Pancreas (tissue), 10 donors: Measurements from ENCODE around the gene DNMT3A. TPM values are rescaled to one million over a fixed set of nuclear protein-coding genes. Genes with fewer than 3 reads are reported as not detected.

Source experiments
- ATAC-seq, 4 donors: fragments of 200-7000 bp; cut with Tn5 transposase; one replicate each; pipeline versions ENCODE4 v1.8.0 to v1.9.1; 2020; ENCODE audit warnings: mild to moderate bottlenecking in 4 of 4, moderate library complexity in 4 of 4
- DNase-seq, 6 donors: peaks; one replicate each; pipeline ENCODE4 v3.0.0-alpha.2; 2020
- FAIRE-seq: peaks from 2 replicates; lab custom pipeline; 2012; peaks lifted over from hg19 to GRCh38; lab: Jason Lieb, UNC
- H3K27ac ChIP-seq, 4 donors: fragments of 200-600 bp; sonication (generic); 1 replicate in 3 of 4; 2 replicates in 1 of 4; pipeline versions ENCODE4 v1.5.0 to v1.8.0; 2020
- H3K27me3 ChIP-seq, 4 donors: fragments of 200-600 bp; one replicate each; pipeline ENCODE4 v1.8.0; 2021
- H3K36me3 ChIP-seq, 3 donors: fragments of 200-600 bp; sonication (generic) in 1 of 3; one replicate each; pipeline versions ENCODE4 v1.5.0 to v1.8.0; 2020 to 2021
- H3K4me1 ChIP-seq, 3 donors: fragments of 200-600 bp; one replicate each; pipeline ENCODE4 v1.8.0; 2021
- H3K4me3 ChIP-seq, 4 donors: fragments of 200-600 bp; sonication (generic) in 2 of 4; one replicate each; pipeline versions ENCODE4 v1.5.0 to v1.8.0; 2020 to 2021
- H3K9me3 ChIP-seq, 4 donors: fragments of 200-600 bp; one replicate each; pipeline ENCODE4 v1.8.0; 2021
- CTCF ChIP-seq, 4 donors: fragments of 200-600 bp; sonication (generic) in 3 of 4; IDR thresholded peaks; one replicate each; pipeline versions ENCODE4 v1.5.0 to v1.8.0; 2021; ENCODE audit warnings: antibody characterized with exemption in 4 of 4
- WGBS, 2 donors: extraction: QIAGEN DNeasy Blood & Tissue Kit; methylation state at CpG; one replicate each; pipeline ENCODE4 v1.1.7; 2013; 5-methylcytosine and 5-hydroxymethylcytosine counted together
- intact Hi-C, 3 donors: fragments of 100-400 bp; cut with DNase I; formaldehyde crosslinking; loops; one replicate each; pipeline versions ENCODE4 v1.11.1 to v1.14.2; 2022
- polyA plus RNA-seq, 2 donors: library from polyadenylated mRNA; stranded (reverse); fragments of 200-250 nt; gene quantifications; one replicate each; pipeline ENCODE4 v1.2.3, GENCODE V29; 2013
- total RNA-seq, 6 donors: library from RNA; stranded (reverse); fragmentation: NEBNext Ultra II Directional in 4 of 6; extraction: Animal tissue kit (Norgen Biotek cat#: 25700) in 4 of 6; gene quantifications; one replicate each; pipeline versions ENCODE4 v1.2.1 to v1.2.4, GENCODE V29; 2021 to 2023
- donor health status: healthy with polysubstance abuse.
- donor health status: DM: no; HTN: no; CAD: no; lungs with moderate emphysema.
- donor health status: DM: no; HTN: no; CAD: no.
- donor health status: control.
- donor health status: control.
- donor health status: Bipolar disorder and iron deficiency.
- donor health status: DM: yes; HTN: yes; CAD: no.
- donor health status: DM: no; HTN: no; CAD: no.
- donor health status: DM: no; HTN: no; CAD: no.
- donor health status: DM: yes; HTN: yes; CAD: no.

DNMT3A gene
- total and polyA plus RNA-seq, 8 donors = 10.3 to 30.9 (median 17.5) TPM

DNA sequence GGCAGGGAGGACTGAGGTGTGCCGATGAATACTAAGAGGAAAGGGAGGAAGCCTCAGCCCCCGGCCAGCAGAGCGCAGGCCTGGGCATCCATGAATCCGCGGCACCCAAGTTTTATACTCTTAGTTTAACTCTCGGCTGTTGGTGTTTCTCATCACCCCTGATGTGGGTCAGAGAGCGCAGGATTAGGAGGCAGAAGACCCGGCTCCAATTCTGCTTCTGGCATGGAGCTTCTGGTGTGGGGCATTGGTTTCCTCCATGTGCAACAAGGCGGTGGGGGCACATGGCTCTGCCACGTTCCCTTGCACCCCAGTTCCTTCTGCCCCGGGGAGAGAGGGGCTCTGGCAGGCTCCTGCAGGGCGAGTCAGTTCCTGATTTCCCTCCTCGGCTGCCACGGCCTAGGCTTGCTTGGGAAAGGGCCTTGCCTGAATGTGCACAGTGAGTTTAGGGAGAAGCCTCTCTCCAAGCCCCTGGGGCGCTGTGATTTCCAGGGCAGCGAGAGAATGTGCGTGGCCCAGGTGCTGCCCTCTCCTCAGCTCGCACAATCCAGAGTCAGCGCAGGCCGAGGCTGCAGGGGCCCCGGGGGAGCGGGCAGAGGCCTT lies 36.2 kb upstream of the DNMT3A start:
- 95 to 97% methylated on average over 22 of the region's 22 CpGs for WGBS, 2 donors
- no peak overlapping the region for H3K4me3 ChIP-seq
- no peak overlapping the region for H3K27ac ChIP-seq
- H3K27me3 ChIP-seq = no peaks in the 10 kb centered on the region
- intact Hi-C loops = loop anchor here in 1 of 3 donors (10.0 kb wide), 1 partner anchor 147 kb away; no protein-coding TSS in a partner anchor
- TF ChIP-seq CTCF (IDR thresholded peaks at IDR 0.05) = no peak
- H3K36me3 ChIP-seq = no peaks in the 10 kb centered on the region
- FAIRE-seq = no peak
- peaks cover 5 to 11% (median 5%) of the 10 kb centered on the region in 3 donors for H3K4me1 ChIP-seq
- DNase-seq = peak in 1 of 6 donors; percentile 41
- ATAC-seq = no peak
- H3K9me3 ChIP-seq = no peaks in the 10 kb centered on the region

GRCh38 chr2:25376750-25377621 lies 35.3 kb upstream of the DNMT3A start:
- intact Hi-C loops = loop anchor here in 1 of 3 donors (10.0 kb wide), 1 partner anchor 148 kb away; no protein-coding TSS in a partner anchor
- Histone ChIP-seq H3K27ac (peak overlapping the region in 2 of 4 donors; percentile 45 to 59), H3K36me3 (no peaks in the 10 kb centered on the region), H3K9me3 (no peaks in the 10 kb centered on the region), H3K4me3 (peak overlapping the region in 1 of 4 donors; percentile 24), H3K27me3 (no peaks in the 10 kb centered on the region), H3K4me1 (peaks cover 5 to 11% (median 5%) of the 10 kb centered on the region in 3 donors)
- WGBS, 2 donors = 13 to 16% methylated on average over 52 of the region's 52 CpGs
- peak; percentile 94 to 99 (median 98) for TF ChIP-seq CTCF (IDR thresholded peaks at IDR 0.05)
- peak; percentile 87 to 94 (median 90) for ATAC-seq
- no peak for FAIRE-seq
- peak; percentile 87 to 95 (median 91) for DNase-seq

DNA sequence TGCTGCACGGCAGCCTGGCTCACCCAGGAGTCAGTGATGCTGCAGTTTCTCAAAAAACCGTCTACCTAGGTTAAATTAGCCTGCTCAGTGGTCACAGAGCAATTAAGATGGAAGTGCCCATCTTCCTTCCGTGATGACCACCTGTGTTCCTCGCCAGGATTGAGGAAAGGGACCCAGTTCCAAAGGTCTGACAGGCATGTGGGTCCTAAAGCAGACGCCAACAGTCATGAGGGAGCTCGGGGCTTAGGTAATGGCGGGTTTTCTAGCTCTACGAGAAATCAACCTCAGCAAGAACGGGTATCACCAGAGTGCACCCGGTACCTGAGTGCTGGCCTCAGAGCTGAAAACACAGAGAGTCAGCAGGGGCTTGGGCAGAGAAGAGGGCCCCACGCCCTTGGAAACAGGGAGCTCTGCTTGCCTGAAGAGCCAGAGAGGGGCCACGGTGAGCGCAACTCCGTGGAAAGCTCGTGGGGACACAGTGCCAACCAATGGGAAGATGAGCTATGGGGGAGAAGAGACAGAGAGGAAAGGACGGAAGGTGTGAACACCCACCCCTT lies 34.3 kb upstream of the DNMT3A start:
- Histone ChIP-seq H3K27ac (peak overlapping the region in 1 of 4 donors; percentile 59), H3K27me3 (no peaks in the 10 kb centered on the region), H3K4me1 (peaks cover 5 to 11% (median 5%) of the 10 kb centered on the region in 3 donors), H3K9me3 (no peaks in the 10 kb centered on the region), H3K36me3 (no peaks in the 10 kb centered on the region), H3K4me3 (no peak overlapping the region)
- TF ChIP-seq CTCF (IDR thresholded peaks at IDR 0.05) = no peak
- intact Hi-C loops = loop anchor here in 1 of 3 donors (10.0 kb wide), 1 partner anchor 149 kb away; no protein-coding TSS in a partner anchor
- no peak for FAIRE-seq
- DNase-seq = peak in 1 of 6 donors; percentile 45
- ATAC-seq = no peak
- WGBS, 2 donors = 71 to 75% methylated on average over 16 of the region's 16 CpGs

- WGBS, 2 donors = 90 to 93% methylated on average over 17 of the region's 17 CpGs
- no peak for TF ChIP-seq CTCF (IDR thresholded peaks at IDR 0.05)
- Histone ChIP-seq H3K27ac (no peak overlapping the region), H3K4me1 (peaks cover 5 to 11% (median 5%) of the 10 kb centered on the region in 3 donors), H3K27me3 (no peaks in the 10 kb centered on the region), H3K9me3 (no peaks in the 10 kb centered on the region), H3K4me3 (no peak overlapping the region), H3K36me3 (no peaks in the 10 kb centered on the region)
- ATAC-seq = no peak
- peak in 1 of 6 donors; percentile 44 for DNase-seq
- intact Hi-C loops = loop anchor here in 1 of 3 donors (10.0 kb wide), 1 partner anchor 149 kb away; no protein-coding TSS in a partner anchor
- FAIRE-seq = no peak
Observed at GRCh38 chr2:25375371-25375988, 33.8 kb upstream of the DNMT3A start.
